Activated CD4-positive, alpha-beta T cell treated with anti-CD3 and anti-CD28 coated beads, Interleukin-2, amount 50 U/mL, for 4 hours (primary cell): ENCODE data around the gene AMY1B.
"Not testable (repeated sequence)": the region's sequence is repeated elsewhere in the genome, so short reads cannot be mapped to it uniquely, and the experiment has no call there.

Experiments
- DNase-seq, 2 experiments: peaks; one replicate each; pipeline ENCODE4 v3.0.0-alpha.2; 2020

AMY1B gene

DNA sequence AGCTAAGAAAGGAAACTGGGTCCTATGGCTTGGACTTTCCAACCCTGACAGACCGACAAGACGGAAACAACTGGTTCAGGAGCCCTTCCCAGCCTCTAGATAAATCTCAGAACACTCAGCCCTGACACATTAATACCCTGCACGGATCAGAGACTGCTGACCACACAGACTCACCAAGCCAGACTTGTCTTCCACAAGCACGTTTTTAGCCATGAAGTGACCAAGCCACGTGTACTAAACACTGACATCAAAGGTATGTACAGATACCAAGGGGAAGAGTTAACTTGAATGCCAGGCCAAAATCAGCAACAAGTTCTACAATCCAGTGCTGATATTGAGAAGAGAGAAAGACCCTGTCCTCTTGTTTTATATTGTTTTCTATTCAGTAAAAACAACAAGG lies at the start of gene AMY1B:
AMY1B (minus strand) TSS at position 101 of the 400 bp plus-strand sequence. CDS start 571 bp downstream, outside the sequence.
- not testable (repeated sequence) for DNase-seq

DNA sequence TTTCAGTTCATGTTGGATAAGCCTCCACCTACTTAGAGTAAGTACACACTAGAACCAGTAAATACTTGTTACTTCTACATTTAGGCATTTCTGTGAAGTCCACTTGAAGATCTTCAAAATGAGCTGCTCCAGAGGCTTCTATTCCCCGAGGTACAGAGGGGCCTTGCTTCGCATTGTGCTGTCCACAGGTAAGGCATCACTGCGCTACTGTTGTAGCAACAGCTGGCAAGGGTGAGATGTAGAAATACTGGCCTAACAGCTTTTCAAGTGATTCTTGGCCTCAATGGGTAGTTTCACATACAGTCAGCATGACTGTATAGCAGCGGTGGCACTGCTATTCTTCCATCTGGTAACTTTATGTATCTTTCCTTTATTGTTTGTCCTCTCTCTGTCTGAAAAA lies 49.0 kb upstream of the AMY1B start:
- not testable (repeated sequence) for DNase-seq

DNA sequence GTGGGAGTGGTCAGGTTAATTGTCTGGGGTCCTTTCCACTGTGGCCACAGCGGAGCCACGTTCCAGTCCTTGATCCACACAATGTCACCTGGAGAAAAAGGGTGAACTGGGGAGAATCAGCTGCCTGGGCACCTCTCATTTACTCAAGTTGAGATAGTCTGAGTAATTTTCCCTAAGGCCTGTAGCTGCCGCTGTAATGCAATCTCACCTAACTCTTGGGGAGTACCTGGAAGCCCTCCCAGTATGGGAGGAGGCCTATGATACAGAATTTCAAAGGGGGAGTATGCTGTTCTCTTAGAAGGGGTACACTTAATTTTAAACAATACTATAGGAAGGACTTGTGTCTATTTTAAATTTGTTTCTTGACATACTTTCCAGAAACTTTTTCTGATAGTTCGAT lies 48.4 kb upstream of the AMY1B start:
- DNase-seq, result not testable (repeated sequence)

DNA sequence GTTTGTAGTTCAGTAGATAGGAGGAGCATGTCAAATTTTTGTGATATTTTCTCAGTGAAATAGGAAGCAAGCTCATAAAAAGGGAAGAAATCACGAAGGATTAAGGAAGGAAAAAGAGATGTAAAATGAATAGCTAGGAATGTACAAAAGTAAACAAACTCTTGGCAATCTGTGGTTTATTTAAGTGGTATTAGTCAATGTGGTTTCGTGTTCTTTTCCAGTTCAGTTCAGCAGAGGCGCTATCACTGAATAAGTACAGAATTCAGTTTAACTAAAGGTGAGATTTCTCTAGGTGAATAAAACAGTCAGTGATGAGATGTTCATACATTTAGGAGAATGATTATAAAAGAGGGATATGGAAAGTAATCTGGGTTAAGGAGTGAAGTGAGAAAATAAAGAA lies 42.0 kb upstream of the AMY1B start:
- not testable (repeated sequence) for DNase-seq

DNA sequence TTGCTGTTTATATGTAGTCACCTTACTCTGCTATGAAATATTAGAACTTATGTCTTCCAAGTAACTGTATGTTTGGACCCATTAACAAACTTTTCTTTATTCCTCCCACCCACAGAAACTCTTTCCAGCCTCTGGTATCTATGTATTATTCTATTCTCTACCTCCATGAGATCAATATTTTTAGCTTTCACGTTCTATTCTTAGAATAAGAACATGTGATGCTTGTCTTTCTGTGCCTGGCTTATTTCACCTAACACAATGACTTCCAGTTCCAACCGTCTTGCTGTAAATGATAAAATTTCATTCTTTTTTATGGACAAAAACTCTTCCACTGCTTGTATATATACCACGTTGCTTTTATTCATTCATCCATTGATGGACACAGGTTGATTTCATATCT lies 39.3 kb upstream of the AMY1B start:
- not testable (repeated sequence) for DNase-seq

DNA sequence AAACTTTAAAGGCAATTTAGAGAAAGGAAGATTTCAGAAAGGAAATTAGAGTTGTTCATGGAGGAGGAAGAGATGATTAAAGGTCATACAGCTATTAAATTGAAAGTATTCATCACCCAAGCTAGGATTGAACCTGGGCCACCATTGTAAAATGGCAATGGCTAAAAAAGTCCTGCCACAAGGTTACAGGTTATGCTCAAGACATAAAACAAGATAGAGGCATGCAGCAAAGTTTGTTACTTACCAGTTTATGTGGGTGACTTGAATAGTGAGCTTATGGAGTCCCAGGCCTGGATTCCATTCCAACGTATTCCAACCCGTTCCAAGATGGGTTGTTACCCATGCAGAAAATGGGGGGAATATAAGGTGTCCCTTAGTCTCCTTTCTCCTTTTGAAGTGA lies 25.5 kb upstream of the AMY1B start:
- not testable (repeated sequence) for DNase-seq

DNA sequence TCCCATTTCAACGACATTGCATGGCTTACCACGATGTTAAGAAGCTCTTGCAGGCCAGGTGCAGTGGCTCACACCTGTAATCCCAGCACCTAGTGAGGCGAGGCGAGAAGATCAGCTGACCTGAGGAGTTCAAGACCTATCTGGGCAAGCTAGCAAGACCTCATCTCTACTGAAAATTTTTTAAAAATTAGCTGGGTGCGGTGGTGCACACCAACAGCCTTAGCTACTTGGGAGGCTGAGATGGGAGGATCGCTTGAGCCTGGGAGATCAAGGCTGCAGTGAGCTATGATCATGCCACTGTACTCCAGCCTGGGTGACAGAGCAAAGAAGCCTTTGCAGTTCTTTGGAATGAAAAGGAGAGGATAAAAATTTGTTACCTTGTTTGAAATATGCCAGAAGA lies 21.4 kb upstream of the AMY1B start:
- not testable (repeated sequence) for DNase-seq

DNA sequence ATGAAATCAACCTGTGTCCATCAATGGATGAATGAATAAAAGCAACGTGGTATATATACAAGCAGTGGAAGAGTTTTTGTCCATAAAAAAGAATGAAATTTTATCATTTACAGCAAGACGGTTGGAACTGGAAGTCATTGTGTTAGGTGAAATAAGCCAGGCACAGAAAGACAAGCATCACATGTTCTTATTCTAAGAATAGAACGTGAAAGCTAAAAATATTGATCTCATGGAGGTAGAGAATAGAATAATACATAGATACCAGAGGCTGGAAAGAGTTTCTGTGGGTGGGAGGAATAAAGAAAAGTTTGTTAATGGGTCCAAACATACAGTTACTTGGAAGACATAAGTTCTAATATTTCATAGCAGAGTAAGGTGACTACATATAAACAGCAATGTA lies 14.4 kb upstream of the AMY1B start:
- DNase-seq, result not testable (repeated sequence)

DNA sequence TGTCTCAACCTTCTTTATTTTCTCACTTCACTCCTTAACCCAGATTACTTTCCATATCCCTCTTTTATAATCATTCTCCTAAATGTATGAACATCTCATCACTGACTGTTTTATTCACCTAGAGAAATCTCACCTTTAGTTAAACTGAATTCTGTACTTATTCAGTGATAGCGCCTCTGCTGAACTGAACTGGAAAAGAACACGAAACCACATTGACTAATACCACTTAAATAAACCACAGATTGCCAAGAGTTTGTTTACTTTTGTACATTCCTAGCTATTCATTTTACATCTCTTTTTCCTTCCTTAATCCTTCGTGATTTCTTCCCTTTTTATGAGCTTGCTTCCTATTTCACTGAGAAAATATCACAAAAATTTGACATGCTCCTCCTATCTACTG lies 11.7 kb upstream of the AMY1B start:
- not testable (repeated sequence) for DNase-seq

DNA sequence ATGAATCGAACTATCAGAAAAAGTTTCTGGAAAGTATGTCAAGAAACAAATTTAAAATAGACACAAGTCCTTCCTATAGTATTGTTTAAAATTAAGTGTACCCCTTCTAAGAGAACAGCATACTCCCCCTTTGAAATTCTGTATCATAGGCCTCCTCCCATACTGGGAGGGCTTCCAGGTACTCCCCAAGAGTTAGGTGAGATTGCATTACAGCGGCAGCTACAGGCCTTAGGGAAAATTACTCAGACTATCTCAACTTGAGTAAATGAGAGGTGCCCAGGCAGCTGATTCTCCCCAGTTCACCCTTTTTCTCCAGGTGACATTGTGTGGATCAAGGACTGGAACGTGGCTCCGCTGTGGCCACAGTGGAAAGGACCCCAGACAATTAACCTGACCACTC lies 5.2 kb upstream of the AMY1B start:
- not testable (repeated sequence) for DNase-seq

DNA sequence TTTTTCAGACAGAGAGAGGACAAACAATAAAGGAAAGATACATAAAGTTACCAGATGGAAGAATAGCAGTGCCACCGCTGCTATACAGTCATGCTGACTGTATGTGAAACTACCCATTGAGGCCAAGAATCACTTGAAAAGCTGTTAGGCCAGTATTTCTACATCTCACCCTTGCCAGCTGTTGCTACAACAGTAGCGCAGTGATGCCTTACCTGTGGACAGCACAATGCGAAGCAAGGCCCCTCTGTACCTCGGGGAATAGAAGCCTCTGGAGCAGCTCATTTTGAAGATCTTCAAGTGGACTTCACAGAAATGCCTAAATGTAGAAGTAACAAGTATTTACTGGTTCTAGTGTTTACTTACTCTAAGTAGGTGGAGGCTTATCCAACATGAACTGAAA lies 4.7 kb upstream of the AMY1B start:
- not testable (repeated sequence) for DNase-seq

DNA sequence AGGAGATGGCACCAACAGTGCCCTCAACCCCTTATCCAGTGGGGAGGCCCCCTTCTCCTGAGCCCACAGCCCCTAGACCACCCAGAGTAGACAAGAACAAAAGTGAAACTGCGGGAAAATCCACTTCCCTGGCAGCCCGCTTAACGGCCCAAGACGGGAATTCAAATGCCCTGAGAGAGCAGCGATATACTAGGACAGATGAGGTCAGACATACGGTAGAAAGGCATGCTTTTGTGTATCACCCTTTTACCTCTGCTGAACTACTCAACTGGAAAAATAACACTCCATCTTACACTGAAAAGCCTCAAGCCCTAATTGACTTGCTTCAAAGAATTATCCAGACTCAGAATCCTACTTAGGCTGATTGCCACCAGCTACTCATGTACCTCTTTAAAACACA lies 1.4 kb upstream of the AMY1B start:
- DNase-seq, result not testable (repeated sequence)

DNA sequence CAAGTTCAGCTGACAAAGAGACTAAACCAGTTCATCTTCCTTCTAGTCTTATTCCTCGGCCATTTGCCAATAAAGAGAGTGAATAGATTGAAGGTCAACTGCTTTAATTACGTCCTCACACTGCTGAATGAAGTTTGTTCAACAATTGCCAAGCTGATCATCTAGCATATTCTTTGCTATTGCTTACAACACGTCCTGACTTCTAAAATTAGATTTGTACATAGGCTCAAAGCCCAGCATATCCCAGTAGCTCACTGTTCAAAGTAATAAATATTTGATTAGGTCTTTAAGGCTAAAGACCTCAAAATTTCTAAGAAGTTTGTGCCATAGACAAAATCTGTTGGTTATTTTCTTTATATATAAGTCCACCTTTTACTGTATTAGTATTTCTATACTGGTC lies 19.7 kb downstream of the AMY1B start:
- not testable (repeated sequence) for DNase-seq

DNA sequence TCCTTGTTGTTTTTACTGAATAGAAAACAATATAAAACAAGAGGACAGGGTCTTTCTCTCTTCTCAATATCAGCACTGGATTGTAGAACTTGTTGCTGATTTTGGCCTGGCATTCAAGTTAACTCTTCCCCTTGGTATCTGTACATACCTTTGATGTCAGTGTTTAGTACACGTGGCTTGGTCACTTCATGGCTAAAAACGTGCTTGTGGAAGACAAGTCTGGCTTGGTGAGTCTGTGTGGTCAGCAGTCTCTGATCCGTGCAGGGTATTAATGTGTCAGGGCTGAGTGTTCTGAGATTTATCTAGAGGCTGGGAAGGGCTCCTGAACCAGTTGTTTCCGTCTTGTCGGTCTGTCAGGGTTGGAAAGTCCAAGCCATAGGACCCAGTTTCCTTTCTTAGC lies 40.5 kb downstream of the AMY1B start, which contains the start of gene AMY1A:
AMY1A (plus strand) TSS at position 301 of the 400 bp plus-strand sequence. CDS start 571 bp downstream, outside the sequence.
- DNase-seq, result not testable (repeated sequence)

DNA sequence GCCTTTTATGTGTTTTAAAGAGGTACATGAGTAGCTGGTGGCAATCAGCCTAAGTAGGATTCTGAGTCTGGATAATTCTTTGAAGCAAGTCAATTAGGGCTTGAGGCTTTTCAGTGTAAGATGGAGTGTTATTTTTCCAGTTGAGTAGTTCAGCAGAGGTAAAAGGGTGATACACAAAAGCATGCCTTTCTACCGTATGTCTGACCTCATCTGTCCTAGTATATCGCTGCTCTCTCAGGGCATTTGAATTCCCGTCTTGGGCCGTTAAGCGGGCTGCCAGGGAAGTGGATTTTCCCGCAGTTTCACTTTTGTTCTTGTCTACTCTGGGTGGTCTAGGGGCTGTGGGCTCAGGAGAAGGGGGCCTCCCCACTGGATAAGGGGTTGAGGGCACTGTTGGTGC lies 41.9 kb downstream of the AMY1B start:
- not testable (repeated sequence) for DNase-seq

DNA sequence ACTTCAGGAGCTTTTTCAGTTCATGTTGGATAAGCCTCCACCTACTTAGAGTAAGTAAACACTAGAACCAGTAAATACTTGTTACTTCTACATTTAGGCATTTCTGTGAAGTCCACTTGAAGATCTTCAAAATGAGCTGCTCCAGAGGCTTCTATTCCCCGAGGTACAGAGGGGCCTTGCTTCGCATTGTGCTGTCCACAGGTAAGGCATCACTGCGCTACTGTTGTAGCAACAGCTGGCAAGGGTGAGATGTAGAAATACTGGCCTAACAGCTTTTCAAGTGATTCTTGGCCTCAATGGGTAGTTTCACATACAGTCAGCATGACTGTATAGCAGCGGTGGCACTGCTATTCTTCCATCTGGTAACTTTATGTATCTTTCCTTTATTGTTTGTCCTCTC lies 45.1 kb downstream of the AMY1B start:
- DNase-seq, result not testable (repeated sequence)

DNA sequence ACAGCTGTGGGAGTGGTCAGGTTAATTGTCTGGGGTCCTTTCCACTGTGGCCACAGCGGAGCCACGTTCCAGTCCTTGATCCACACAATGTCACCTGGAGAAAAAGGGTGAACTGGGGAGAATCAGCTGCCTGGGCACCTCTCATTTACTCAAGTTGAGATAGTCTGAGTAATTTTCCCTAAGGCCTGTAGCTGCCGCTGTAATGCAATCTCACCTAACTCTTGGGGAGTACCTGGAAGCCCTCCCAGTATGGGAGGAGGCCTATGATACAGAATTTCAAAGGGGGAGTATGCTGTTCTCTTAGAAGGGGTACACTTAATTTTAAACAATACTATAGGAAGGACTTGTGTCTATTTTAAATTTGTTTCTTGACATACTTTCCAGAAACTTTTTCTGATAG lies 45.7 kb downstream of the AMY1B start:
- not testable (repeated sequence) for DNase-seq

DNA sequence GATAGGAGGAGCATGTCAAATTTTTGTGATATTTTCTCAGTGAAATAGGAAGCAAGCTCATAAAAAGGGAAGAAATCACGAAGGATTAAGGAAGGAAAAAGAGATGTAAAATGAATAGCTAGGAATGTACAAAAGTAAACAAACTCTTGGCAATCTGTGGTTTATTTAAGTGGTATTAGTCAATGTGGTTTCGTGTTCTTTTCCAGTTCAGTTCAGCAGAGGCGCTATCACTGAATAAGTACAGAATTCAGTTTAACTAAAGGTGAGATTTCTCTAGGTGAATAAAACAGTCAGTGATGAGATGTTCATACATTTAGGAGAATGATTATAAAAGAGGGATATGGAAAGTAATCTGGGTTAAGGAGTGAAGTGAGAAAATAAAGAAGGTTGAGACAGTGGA lies 52.1 kb downstream of the AMY1B start:
- not testable (repeated sequence) for DNase-seq

DNA sequence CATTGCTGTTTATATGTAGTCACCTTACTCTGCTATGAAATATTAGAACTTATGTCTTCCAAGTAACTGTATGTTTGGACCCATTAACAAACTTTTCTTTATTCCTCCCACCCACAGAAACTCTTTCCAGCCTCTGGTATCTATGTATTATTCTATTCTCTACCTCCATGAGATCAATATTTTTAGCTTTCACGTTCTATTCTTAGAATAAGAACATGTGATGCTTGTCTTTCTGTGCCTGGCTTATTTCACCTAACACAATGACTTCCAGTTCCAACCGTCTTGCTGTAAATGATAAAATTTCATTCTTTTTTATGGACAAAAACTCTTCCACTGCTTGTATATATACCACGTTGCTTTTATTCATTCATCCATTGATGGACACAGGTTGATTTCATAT lies 54.8 kb downstream of the AMY1B start:
- not testable (repeated sequence) for DNase-seq
